HG02973 (cell line): ENCODE data around the gene TEDC2.
"Not testable (repeated sequence)": the region's sequence is repeated elsewhere in the genome, so short reads cannot be mapped to it uniquely, and the experiment has no call there.

Source experiments
- ATAC-seq: cut with Tn5 transposase; IDR thresholded peaks from one replicate; pipeline ENCODE4 v1.9.1; 2021; ENCODE audit warnings: moderate library complexity; ENCODE audit not compliant: unreplicated experiment

The TEDC2 gene

GRCh38 chr16:2437032-2437790, 22.7 kb upstream of the TEDC2 start:
- no peak for ATAC-seq

- ATAC-seq: no peak
These were observed 21.8 kb upstream of the TEDC2 start for GRCh38 chr16:2438121-2438520.

- no peak for ATAC-seq
These were observed 20.3 kb upstream of the TEDC2 start for GRCh38 chr16:2439598-2439997.

- not testable (repeated sequence) for ATAC-seq
These were observed 18.6 kb upstream of the TEDC2 start for GRCh38 chr16:2441143-2441804.

DNA sequence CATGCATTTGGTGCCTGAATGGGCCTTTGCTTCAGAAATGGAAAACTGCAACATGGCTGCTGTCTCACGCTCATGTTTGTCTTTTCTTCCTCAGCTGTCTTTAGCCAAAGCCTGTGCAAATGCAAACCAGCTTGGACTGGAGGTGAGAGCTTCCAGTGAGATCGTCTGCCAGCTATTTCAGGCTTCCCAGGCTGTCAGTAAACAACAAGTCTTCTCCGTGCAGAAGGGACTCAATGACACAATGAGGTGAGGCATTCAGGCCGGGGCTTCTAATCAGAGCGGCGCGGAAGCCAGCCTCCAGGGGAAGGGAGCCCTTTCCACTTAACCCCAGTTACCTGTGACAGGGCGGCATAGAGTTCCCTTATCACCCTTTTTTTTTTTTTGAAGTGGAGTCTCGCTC, 16.4 kb upstream of the TEDC2 start:
- ATAC-seq: no peak

GRCh38 chr16:2447920-2448583, 11.9 kb upstream of the TEDC2 start:
- ATAC-seq: no peak

GRCh38 chr16:2449118-2449517, 10.8 kb upstream of the TEDC2 start:
- no peak for ATAC-seq

DNA sequence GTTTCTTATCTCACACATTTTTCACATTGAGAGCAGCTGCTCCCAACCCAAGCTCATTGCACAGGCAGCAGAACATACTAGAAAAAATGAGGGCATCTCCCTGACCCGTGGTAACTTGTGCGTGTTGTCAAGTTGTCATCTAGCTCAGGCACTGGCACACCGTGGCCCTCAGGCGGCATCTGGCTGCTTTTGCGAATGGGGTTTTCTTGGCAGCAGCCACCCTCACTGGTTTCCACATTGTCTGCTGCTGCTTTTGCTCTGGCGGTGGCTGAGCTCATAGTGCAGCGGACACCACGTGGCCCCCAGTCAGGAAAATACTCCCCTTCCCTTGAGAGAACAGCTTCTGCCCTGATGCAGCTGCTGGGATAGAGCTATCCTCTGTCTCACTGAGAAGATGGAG, 9.4 kb upstream of the TEDC2 start:
- no peak for ATAC-seq

- ATAC-seq: no peak
These were observed 8.9 kb upstream of the TEDC2 start for GRCh38 chr16:2450975-2451381.

- ATAC-seq: no peak
These were observed 8.0 kb upstream of the TEDC2 start for GRCh38 chr16:2451851-2452320.

- no peak for ATAC-seq
These were observed 7.3 kb upstream of the TEDC2 start for GRCh38 chr16:2452650-2453049.

DNA sequence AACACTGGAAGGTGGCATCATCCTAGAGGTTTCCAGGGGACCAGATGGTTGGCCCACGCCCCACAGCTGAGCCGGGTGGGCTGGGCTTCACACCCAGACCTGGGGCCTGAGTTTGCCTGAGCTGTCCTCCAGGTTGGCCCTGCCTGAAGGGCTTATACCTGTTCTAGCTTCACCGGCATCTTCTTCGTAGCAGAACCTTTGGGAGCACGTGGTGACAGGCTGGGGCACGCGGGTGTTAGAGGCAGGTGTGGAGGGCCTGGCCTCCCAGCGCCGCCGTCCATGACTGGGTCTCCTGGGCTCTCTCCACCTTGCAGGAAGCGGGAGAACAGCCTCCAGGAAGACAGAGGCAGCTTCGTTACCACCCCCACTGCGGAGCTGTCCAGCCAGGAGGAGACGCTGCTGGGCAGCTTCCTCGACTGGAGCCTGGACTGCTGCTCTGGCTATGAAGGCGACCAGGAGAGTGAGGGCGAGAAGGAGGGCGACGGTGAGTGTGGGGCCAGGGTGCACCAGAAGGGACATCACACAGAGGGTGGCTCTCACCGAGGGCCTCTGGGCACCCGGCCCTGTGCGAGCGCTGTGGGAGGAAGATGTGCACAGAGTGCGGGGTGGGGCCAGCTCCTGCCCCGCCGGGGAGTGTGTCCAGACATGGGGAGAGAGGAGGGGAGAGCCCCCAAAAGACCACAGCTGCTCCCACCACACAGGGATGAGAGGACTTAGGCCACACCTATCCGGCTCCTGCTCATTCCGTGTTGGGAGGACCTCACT, 4.6 kb upstream of the TEDC2 start:
- no peak for ATAC-seq

DNA sequence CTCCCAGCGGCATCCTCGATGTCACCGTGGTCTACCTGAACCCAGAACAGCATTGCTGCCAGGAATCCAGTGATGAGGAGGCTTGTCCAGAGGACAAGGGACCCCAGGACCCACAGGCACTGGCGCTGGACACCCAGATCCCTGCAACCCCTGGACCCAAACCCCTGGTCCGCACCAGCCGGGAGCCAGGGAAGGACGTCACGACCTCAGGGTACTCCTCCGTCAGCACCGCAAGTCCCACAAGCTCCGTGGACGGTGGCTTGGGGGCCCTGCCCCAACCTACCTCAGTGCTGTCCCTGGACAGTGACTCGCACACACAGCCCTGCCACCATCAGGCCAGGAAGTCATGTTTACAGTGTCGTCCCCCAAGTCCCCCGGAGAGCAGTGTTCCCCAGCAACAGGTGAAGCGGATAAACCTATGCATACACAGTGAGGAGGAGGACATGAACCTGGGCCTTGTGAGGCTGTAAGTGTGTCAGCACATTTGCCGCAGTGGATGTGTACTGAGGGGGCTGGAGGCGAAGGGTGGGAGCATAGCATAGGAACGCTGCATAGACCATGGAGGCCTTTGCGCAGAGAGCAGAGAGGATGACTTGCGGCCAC, 3.3 kb upstream of the TEDC2 start:
- ATAC-seq: no peak

- ATAC-seq: no peak
These were observed 2.6 kb upstream of the TEDC2 start for GRCh38 chr16:2457267-2457666.

DNA sequence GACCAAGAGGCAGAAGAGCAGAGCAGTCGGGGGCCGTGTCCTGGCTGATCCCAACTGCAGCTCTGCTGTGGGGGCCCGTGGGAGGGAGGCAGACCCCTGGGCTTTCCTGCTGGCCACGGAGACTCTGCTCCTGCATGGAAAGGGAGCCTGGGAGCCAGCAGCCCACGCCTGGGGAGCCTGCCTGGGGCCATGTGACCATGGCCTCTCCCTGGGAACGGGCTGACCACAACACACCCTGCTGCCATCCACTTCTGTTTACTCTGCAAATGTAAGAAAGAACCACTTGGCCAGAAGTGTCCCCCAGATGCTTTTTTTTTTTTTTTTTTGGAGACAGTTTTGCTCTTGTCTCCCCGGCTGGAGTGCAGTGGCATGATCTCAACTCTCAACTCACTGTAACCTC, 2.0 kb upstream of the TEDC2 start:
- no peak for ATAC-seq

GRCh38 chr16:2458887-2459646, 842 bp upstream of the TEDC2 start:
- ATAC-seq: peak; percentile 3

GRCh38 chr16:2460391-2460713, 443 bp downstream of the TEDC2 start:
- ATAC-seq: no peak

GRCh38 chr16:2460916-2461315, 1.0 kb downstream of the TEDC2 start:
- no peak for ATAC-seq

DNA sequence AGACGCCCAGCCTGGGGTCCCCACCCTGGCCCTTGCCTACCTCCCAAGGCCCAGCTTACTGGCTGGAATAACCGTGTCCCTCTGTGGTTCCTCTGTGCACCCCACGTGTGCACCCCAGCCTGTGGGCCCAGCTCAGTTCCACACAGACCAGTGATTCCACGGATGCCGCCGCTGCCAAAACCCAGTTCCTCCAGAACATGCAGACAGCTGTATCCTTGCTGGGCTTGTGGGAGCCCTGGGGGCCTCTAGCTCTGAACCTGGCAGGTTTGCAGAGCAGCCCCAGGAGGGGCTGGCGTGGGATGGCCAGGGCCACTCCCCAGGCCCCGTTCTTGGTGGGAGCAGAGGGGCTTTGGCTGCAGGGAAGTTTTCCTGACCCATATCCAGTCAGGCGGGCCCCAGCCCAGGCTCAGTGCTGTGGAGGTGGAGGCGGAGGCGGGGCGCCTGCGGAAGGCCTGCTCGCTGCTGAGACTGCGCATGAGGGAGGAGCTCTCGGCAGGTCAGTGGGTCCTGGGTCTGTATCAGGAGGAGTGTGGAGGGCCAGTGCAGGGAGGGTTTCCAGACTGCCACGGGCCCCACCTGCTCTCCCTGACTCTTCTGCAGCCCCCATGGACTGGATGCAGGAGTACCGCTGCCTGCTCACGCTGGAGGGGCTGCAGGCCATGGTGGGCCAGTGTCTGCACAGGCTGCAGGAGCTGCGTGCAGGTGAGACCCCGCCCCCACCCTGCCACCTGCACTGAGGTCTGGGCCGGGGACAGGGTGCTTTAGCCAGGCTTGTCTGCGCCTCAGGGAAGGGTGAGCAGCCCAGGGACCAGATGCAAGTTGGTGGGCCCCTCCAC, 2.3 kb downstream of the TEDC2 start:
- ATAC-seq: no peak
